GM18519 (cell line): ENCODE results near the gene NEB.

ENCODE experiments used
- ATAC-seq: cut with Tn5 transposase; IDR thresholded peaks from one replicate; pipeline ENCODE4 v1.9.1; 2021; ENCODE audit warnings: mild to moderate bottlenecking, moderate library complexity; ENCODE audit not compliant: unreplicated experiment, low FRiP score

The NEB gene

DNA sequence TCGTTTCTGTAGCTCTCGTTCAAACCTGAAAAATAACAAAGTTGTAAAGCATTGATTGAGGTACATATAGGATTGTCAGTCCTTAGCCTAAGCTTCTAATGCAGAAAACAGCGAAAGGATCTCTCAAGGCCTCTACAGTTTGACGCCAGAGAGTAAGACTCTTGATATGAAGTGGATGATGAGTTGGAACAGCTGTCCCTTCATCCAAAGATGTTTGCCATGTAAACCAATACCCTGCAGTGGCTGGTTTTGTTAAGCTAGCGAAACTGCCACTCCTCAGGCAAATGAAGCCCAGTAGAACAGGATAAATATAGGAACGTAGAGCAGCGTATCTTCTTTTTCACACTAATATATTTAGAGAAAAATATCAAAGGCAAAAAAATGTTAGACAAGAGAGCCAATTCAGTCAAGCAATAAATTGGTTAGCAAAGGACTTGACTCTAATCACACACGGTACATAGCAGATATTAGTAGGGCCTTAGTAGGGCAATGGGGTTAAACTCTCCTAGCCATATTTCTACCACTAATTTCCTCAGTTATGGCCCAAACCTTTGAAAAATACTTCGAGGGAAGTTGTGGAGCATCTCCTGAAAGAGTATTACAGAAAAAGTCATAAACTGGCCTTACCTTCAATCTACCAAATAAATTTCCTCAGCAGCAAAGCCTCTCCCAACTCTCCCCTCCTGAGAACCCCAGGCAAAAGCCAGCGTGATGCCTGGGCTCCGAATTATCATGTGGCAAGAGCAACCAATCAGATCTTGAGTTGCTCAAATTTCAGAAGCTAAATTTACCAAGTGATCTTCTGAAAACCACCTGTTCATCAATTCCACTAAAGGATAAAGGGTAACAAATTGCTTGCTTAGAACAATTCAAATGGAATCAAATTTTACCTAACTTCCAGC, at the start of gene NEB:
TSS of gene NEB (minus strand) at position 706 of the 902 bp plus-strand sequence. CDS start 1,320 bp downstream, outside the sequence.
- no peak for ATAC-seq

DNA sequence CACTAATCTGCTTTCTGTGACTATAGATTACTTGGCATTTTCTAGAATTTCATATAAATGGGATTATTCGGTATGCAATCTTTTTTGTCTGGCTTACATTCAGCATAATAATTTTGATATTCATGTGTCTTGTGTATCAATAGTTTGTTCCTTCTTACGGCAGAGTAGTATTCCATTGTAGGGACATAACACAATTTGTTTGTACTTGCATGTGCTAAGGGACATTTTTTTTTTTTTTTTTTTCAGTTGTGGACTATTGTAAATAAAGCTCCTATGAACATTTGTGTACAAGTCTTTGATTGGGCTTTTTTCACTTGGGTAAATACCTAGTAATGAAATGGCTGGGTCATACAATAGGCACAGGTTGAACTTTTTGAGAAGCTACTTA, 48.9 kb upstream of the NEB start:
- no peak for ATAC-seq

- no peak for ATAC-seq
These were observed 48.3 kb upstream of the NEB start for GRCh38 chr2:151782378-151783132.

- no peak for ATAC-seq
These were observed 47.4 kb upstream of the NEB start for GRCh38 chr2:151781642-151782041.

GRCh38 chr2:151780938-151781337, 46.7 kb upstream of the NEB start:
- no peak for ATAC-seq

- ATAC-seq: no peak
These were observed 43.7 kb upstream of the NEB start for GRCh38 chr2:151777935-151778334.

GRCh38 chr2:151777487-151777886, 43.2 kb upstream of the NEB start:
- ATAC-seq: no peak

DNA sequence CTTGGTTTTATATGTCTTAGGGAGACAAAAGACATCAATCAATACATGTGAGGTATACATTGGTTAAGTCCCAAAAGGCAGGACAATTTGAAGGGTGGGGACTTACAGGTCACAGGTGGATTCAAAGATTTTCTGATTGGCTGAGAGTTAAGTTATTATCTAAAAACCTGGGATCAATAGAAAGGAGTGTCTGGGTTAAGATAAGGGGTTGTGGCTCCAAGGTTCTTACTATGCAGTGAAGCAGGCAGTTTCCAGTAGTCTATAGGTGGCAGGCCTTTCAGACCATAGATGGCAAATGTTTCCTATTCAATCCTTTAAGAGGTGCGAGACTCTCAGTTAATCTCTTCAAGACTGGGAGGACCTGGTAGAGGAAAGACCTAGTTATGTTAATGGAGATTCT, 42.1 kb upstream of the NEB start:
- ATAC-seq: no peak

DNA sequence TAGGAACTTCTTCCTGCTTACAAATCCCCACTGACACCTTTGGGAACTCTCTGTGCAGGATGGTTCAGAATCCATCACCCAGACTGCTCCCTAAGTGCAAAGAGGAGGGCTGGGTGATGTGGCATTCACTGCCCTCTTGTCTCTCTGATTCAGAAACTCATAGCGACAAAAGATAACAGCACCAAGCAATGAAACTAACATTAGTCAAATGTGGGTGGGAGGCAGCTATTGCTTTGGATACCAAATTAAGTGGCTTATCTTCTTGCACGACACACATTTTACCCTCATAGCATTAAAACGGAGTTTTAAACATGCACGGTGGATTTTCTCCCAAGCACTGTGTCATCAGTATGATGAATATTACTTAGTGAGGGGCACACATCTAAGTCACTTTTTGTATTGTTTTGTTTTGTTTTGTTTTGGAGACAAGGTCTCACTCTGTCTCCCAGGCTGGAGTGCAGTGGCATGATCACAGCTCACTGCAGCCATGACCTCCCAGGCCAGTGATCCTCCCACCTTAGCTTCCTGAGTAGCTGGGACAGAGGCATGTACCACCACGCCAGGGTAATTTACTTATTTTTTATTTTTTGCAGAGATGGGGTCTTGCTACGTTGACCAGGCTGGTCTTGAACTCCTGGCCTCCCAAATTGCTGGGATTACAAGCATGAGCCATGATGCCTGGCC, 40.9 kb upstream of the NEB start:
- no peak for ATAC-seq

DNA sequence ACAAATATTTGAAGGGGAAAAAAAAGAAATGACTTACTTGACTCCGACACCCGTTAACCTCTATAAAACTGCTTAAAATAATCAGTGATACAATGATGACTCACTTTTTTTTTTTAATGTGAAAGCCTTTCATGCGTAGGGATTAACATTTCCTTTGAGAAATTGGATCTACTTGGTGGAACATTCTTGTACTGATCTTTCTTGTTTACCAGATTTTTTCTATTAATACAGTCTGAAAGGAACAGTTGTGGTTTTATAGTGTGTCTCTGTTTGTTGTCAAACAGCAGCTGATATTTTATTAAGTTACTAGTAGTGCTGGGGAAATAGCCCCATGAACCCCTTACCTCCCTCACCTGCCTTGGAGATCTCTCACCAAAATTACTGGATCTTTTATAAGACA, 40.2 kb upstream of the NEB start:
- no peak for ATAC-seq

- peak; percentile 76 for ATAC-seq
These were observed 37.5 kb upstream of the NEB start for GRCh38 chr2:151771599-151772358.

DNA sequence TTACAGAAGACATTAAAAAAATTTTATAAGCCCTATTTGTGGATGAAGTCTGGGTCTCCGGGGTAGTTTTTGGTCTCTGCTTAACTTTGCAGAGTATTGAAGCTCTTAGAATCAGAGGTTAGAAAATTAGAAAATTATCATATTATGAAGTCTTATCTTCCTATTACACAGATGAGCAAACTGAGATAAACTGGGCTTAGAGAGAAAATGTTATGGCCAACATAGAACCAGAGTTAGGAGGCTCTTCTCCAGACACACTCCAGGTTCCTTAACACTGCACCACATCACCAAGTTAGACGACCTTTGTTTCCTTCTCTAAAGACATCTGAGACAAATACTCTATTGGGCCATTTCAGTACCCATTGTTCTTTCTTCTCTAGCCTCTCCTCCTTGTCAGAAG, 36.7 kb upstream of the NEB start:
- no peak for ATAC-seq

DNA sequence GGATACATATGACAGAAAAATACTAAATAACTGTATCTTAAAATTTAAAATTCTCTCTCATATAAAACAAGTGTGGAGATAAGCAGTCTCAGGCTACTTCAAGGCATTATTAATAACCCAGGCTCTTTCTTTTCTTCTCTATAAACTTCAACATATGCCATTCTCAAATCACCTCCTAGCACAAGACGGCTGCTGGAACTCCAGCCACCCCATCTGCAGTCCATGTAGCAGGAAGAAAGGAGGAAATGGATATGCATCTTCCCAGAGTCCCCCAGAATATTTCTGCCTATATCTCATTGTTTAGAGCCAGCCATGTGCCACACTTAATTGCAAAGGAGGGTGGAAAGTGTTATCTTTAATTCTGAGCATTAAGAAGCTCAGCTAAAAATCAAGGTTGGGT, 35.3 kb upstream of the NEB start:
- ATAC-seq: no peak

- ATAC-seq: no peak
These were observed 33.3 kb upstream of the NEB start for GRCh38 chr2:151767536-151767935.

DNA sequence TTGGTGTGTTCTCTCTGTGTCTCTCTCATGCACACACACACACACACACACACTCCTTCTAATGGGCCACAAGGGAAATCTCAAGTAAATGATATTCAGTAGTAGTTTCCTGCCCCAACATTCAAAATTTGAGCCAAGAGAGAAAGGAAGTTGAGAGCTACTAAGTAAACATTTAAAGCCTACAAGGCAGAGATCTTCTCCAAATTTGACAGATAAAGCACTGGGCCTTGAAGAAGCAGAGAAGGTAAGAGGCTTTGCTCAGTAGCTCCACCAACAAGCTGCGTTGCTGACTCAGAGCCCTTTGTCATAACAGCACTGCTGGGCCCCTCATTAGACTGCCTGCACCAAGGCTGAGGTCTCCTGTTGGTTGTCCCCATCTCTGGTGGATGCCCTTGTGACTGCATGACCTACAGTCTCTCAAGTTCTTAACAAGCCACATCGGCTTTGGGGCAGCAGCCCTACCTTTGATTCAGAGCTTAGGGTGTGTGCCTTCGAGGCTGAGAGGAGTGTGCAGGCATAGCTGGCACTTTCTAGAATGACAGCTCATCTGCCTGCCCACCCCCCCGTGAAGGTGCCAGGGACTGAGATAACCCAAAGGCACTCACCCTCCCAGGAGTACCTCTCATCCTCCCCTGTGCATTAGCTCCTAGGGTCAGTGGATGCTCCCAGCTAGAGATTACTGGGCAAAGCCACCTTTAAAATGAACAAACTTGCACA, 32.3 kb upstream of the NEB start:
- peak; percentile 41 for ATAC-seq

GRCh38 chr2:151765760-151766410, 31.6 kb upstream of the NEB start:
- ATAC-seq: no peak

DNA sequence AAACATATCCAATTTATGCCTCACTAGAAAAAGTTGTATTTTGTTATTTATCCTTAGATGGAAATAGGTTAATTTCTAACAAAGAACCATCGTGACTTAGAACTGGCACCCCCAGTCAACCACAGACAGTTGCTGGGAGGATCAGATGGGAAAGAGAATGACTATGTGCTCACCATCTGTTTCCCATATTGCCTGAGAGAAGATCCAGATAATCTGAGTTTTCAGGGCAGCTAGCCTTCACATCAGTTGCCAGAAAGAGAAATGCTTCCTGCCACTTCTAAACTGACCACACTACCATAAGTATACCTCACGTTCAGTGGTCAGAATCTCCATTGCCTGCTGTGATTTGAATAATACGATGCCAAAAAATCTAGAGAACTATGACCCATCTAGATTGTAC, 28.4 kb upstream of the NEB start:
- ATAC-seq: no peak

GRCh38 chr2:151761687-151762086, 27.4 kb upstream of the NEB start:
- ATAC-seq: no peak

DNA sequence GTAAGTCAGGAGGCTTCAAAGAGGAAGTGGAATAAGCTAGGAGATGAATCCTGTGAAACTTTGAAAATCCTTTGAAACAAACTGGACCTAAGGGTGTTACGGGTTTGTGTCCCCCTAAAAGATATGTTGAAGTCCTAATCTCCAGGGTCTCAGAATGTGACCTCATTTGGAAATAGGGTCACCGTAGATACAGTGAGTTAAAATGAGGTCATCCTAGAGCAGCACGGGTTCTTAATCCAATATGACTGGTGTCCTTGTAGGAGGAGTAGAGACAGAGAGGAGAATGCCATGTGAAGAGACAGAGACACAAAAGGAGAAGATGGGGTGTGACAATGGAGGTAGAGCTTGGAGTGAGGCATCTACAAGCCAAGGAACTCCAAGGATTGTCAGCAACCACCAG, 26.9 kb upstream of the NEB start:
- ATAC-seq: no peak
